Loucy (cell line): Measurements from ENCODE around the gene CHERP.

Experiments
- H2AFZ ChIP-seq: fragments of 200-600 bp; sonication (generic); 2 replicates; pipeline ENCODE4 v1.6.0; 2016; ENCODE audit warnings: antibody characterized with exemption, mild to moderate bottlenecking, low read length, moderate library complexity
- H3F3A ChIP-seq: fragments of 200-600 bp; 2 replicates; pipeline ENCODE4 v1.6.0; 2016; ENCODE audit warnings: antibody characterized with exemption, low read depth, mild to moderate bottlenecking
- H3K27me3 ChIP-seq: fragments of 200-600 bp; sonication (generic); 2 replicates; pipeline ENCODE4 v1.6.1; 2014; ENCODE audit warnings: low read length, mild to moderate bottlenecking; ENCODE audit not compliant: insufficient read depth, poor library complexity, severe bottlenecking
- H3K36me3 ChIP-seq: fragments of 200-600 bp; sonication (generic); 2 replicates; pipeline ENCODE4 v1.6.1; 2016; ENCODE audit warnings: low read length; ENCODE audit not compliant: insufficient read depth
- H3K4me1 ChIP-seq: fragments of 200-600 bp; sonication (generic); 2 replicates; pipeline ENCODE4 v1.5.1; 2014; ENCODE audit warnings: low read length, mild to moderate bottlenecking; ENCODE audit not compliant: insufficient read depth, poor library complexity, severe bottlenecking
- H3K4me2 ChIP-seq: fragments of 200-600 bp; sonication (generic); 2 replicates; pipeline ENCODE4 v1.6.0; 2014; ENCODE audit warnings: antibody characterized with exemption, low read length, low read depth, mild to moderate bottlenecking; ENCODE audit not compliant: poor library complexity, severe bottlenecking
- H3K4me3 ChIP-seq: fragments of 200-600 bp; sonication (generic); 2 replicates; pipeline ENCODE4 v1.5.1; 2014; ENCODE audit warnings: low read length, mild to moderate bottlenecking, mixed read lengths; ENCODE audit not compliant: poor library complexity, severe bottlenecking
- H3K79me2 ChIP-seq: fragments of 200-600 bp; sonication (generic); 2 replicates; pipeline ENCODE4 v1.6.1; 2014; ENCODE audit warnings: low read length; ENCODE audit not compliant: insufficient read depth
- H3K9ac ChIP-seq: fragments of 200-600 bp; sonication (generic); 2 replicates; pipeline ENCODE4 v1.6.0; 2014; ENCODE audit warnings: mild to moderate bottlenecking, low read depth, low read length, moderate library complexity; ENCODE audit not compliant: poor library complexity, severe bottlenecking
- H3K9me2 ChIP-seq: fragments of 200-600 bp; sonication (generic); replicated peaks from 2 replicates; pipeline ENCODE4 v1.6.1; 2016; ENCODE audit warnings: low read depth, low read length, mixed read lengths
- H3K9me3 ChIP-seq: fragments of 200-600 bp; sonication (generic); 2 replicates; pipeline ENCODE4 v1.6.1; 2014; ENCODE audit warnings: mild to moderate bottlenecking, antibody characterized with exemption, low read length, low read depth; ENCODE audit not compliant: insufficient read depth
- H4K20me1 ChIP-seq: fragments of 200-600 bp; sonication (generic); 2 replicates; pipeline ENCODE4 v1.6.0; 2014; ENCODE audit warnings: antibody characterized with exemption, low read length, mild to moderate bottlenecking; ENCODE audit not compliant: insufficient read depth, poor library complexity, severe bottlenecking
- EZH2phosphoT487 ChIP-seq: fragments of 200-600 bp; IDR thresholded peaks from 2 replicates; pipeline ENCODE4 v1.6.1; 2018; ENCODE audit warnings: antibody characterized with exemption, mild to moderate bottlenecking, moderate library complexity, borderline replicate concordance
- TF ChIP-seq, protein P1 (sequence below): fragments of 200-600 bp; sonication (generic); conservative IDR thresholded peaks from 2 replicates; pipeline ENCODE4 v1.5.1; 2014; ENCODE audit warnings: mild to moderate bottlenecking, antibody characterized with exemption, low read length

The CHERP gene

GRCh38 chr19:16521715-16522289 lies 20.4 kb downstream of the CHERP start:
- H3K9ac ChIP-seq, result no peak overlapping the region
- no peaks in the 10 kb centered on the region for H4K20me1 ChIP-seq
- H3K9me2 ChIP-seq, result no peaks in the 10 kb centered on the region
- peaks cover 93% of the 10 kb centered on the region; the same call in 1 of the 2 replicates for H3K36me3 ChIP-seq
- no peaks in the 10 kb centered on the region for H3K79me2 ChIP-seq
- H2AFZ ChIP-seq, result no peak overlapping the region
- no peak overlapping the region for H3K4me2 ChIP-seq
- no peaks in the 10 kb centered on the region for H3K9me3 ChIP-seq
- H3F3A ChIP-seq, result no peaks in the 10 kb centered on the region
- no peak for TF ChIP-seq EZH2phosphoT487
- TF ChIP-seq, protein P1, sequence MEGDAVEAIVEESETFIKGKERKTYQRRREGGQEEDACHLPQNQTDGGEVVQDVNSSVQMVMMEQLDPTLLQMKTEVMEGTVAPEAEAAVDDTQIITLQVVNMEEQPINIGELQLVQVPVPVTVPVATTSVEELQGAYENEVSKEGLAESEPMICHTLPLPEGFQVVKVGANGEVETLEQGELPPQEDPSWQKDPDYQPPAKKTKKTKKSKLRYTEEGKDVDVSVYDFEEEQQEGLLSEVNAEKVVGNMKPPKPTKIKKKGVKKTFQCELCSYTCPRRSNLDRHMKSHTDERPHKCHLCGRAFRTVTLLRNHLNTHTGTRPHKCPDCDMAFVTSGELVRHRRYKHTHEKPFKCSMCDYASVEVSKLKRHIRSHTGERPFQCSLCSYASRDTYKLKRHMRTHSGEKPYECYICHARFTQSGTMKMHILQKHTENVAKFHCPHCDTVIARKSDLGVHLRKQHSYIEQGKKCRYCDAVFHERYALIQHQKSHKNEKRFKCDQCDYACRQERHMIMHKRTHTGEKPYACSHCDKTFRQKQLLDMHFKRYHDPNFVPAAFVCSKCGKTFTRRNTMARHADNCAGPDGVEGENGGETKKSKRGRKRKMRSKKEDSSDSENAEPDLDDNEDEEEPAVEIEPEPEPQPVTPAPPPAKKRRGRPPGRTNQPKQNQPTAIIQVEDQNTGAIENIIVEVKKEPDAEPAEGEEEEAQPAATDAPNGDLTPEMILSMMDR, result no peak
- H3K4me3 ChIP-seq, result no peak overlapping the region
- no peaks in the 10 kb centered on the region for H3K27me3 ChIP-seq
- H3K4me1 ChIP-seq, result no peaks in the 10 kb centered on the region

- no peaks in the 10 kb centered on the region for H3K4me1 ChIP-seq
- no peak overlapping the region for H3K4me3 ChIP-seq
- no peak overlapping the region for H2AFZ ChIP-seq
- no peaks in the 10 kb centered on the region for H3K9me2 ChIP-seq
- H3K36me3 ChIP-seq, result peaks cover 86% of the 10 kb centered on the region; the same call in 1 of the 2 replicates
- no peaks in the 10 kb centered on the region for H3K9me3 ChIP-seq
- H3K79me2 ChIP-seq, result no peaks in the 10 kb centered on the region
- no peak for TF ChIP-seq EZH2phosphoT487
- TF ChIP-seq, protein P1, result no peak
- H3F3A ChIP-seq, result no peaks in the 10 kb centered on the region
- no peak overlapping the region for H3K9ac ChIP-seq
- no peak overlapping the region for H3K4me2 ChIP-seq
- no peaks in the 10 kb centered on the region for H3K27me3 ChIP-seq
- H4K20me1 ChIP-seq, result no peaks in the 10 kb centered on the region
Observed at GRCh38 chr19:16520986-16521624, 21.1 kb downstream of the CHERP start.

GRCh38 chr19:16520074-16520973 lies 21.9 kb downstream of the CHERP start:
- TF ChIP-seq EZH2phosphoT487, result no peak
- TF ChIP-seq, protein P1, result no peak
- H3K9me3 ChIP-seq, result no peaks in the 10 kb centered on the region
- H3K36me3 ChIP-seq, result peaks cover 79% of the 10 kb centered on the region; the same call in 1 of the 2 replicates
- H3K9ac ChIP-seq, result no peak overlapping the region
- H4K20me1 ChIP-seq, result no peaks in the 10 kb centered on the region
- H2AFZ ChIP-seq, result no peak overlapping the region
- no peak overlapping the region for H3K4me2 ChIP-seq
- H3K4me1 ChIP-seq, result no peaks in the 10 kb centered on the region
- H3K9me2 ChIP-seq, result no peaks in the 10 kb centered on the region
- H3F3A ChIP-seq, result no peaks in the 10 kb centered on the region
- H3K79me2 ChIP-seq, result no peaks in the 10 kb centered on the region
- H3K4me3 ChIP-seq, result no peak overlapping the region
- H3K27me3 ChIP-seq, result no peaks in the 10 kb centered on the region
